HG02798 (cell line): ENCODE data around the gene RPL41.

Source experiments
- ATAC-seq: cut with Tn5 transposase; IDR thresholded peaks from one replicate; pipeline ENCODE4 v1.9.1; 2021; ENCODE audit warnings: mild to moderate bottlenecking; ENCODE audit not compliant: unreplicated experiment, poor library complexity

RPL41 gene

GRCh38 chr12:56126732-56127239 lies 10.4 kb downstream of the RPL41 start:
- ATAC-seq = no peak

GRCh38 chr12:56127485-56127887 lies 11.1 kb downstream of the RPL41 start:
- no peak for ATAC-seq

GRCh38 chr12:56127888-56128669 lies 11.6 kb downstream of the RPL41 start, which contains the start of gene ESYT1:
Gene ESYT1 (plus strand): TSS chr12:56128267. CDS start chr12:56128320, 53 bp downstream.
- peak; percentile 93 for ATAC-seq

- no peak for ATAC-seq
Observed at GRCh38 chr12:56128670-56129205, 12.3 kb downstream of the RPL41 start.

GRCh38 chr12:56129206-56129941 lies 12.9 kb downstream of the RPL41 start:
- ATAC-seq = peak; percentile 28

GRCh38 chr12:56129942-56130495 lies 13.6 kb downstream of the RPL41 start:
- ATAC-seq = no peak

- no peak for ATAC-seq
Observed at GRCh38 chr12:56130876-56131275, 14.4 kb downstream of the RPL41 start.

- no peak for ATAC-seq
Observed at GRCh38 chr12:56134897-56135296, 18.5 kb downstream of the RPL41 start.

- ATAC-seq = no peak
Observed at GRCh38 chr12:56137853-56138571, 21.6 kb downstream of the RPL41 start.

- ATAC-seq = no peak
Observed at GRCh38 chr12:56141946-56142784, 25.7 kb downstream of the RPL41 start.

- no peak for ATAC-seq
Observed at GRCh38 chr12:56143217-56143616, 26.8 kb downstream of the RPL41 start.

- ATAC-seq = no peak
Observed at GRCh38 chr12:56143870-56144269, 27.4 kb downstream of the RPL41 start.

GRCh38 chr12:56145217-56145616 lies 28.8 kb downstream of the RPL41 start:
- ATAC-seq = no peak

GRCh38 chr12:56146492-56147460 lies 30.3 kb downstream of the RPL41 start:
- no peak for ATAC-seq

- no peak for ATAC-seq
Observed at GRCh38 chr12:56150563-56150962, 34.1 kb downstream of the RPL41 start.

GRCh38 chr12:56151672-56152131 lies 35.3 kb downstream of the RPL41 start:
- ATAC-seq = peak; percentile 52

GRCh38 chr12:56152132-56152755 lies 35.8 kb downstream of the RPL41 start, which contains the start of gene MYL6B:
Gene MYL6B (plus strand): TSS chr12:56152587. CDS start chr12:56153919, 1,332 bp downstream.
- peak; percentile 95 for ATAC-seq
